NCI-H1092 (cell line): ENCODE data around the gene ABCC8.

Experiments
- DNase-seq: peaks from one replicate; lab custom pipeline; 2025; lab: John Stamatoyannopoulos, UW

ABCC8 gene

GRCh38 chr11:17386331-17387084, 90.1 kb downstream of the ABCC8 start:
- peak; percentile 45 for DNase-seq

GRCh38 chr11:17385926-17386325, 90.7 kb downstream of the ABCC8 start:
- DNase-seq = no peak

GRCh38 chr11:17385492-17385891, 91.2 kb downstream of the ABCC8 start:
- no peak for DNase-seq

- peak; percentile 87 for DNase-seq
Measured at GRCh38 chr11:17384002-17384511, 92.6 kb downstream of the ABCC8 start.

GRCh38 chr11:17383461-17383860, 93.2 kb downstream of the ABCC8 start:
- DNase-seq = no peak

GRCh38 chr11:17382046-17382728, 94.5 kb downstream of the ABCC8 start:
- no peak for DNase-seq

GRCh38 chr11:17381156-17381555, 95.5 kb downstream of the ABCC8 start:
- DNase-seq = no peak

- DNase-seq = no peak
Measured at GRCh38 chr11:17379383-17380180, 97.1 kb downstream of the ABCC8 start.

GRCh38 chr11:17378655-17379054, 98.0 kb downstream of the ABCC8 start:
- no peak for DNase-seq

GRCh38 chr11:17376493-17376892, 100.2 kb downstream of the ABCC8 start:
- no peak for DNase-seq

- no peak for DNase-seq
Measured at GRCh38 chr11:17375547-17375946, 101.1 kb downstream of the ABCC8 start.

GRCh38 chr11:17371614-17372013, 105.0 kb downstream of the ABCC8 start:
- DNase-seq = no peak

- no peak for DNase-seq
Measured at GRCh38 chr11:17369684-17370243, 106.9 kb downstream of the ABCC8 start.

- DNase-seq = no peak
Measured at GRCh38 chr11:17369094-17369493, 107.6 kb downstream of the ABCC8 start.

- no peak for DNase-seq
Measured at GRCh38 chr11:17368551-17368950, 108.1 kb downstream of the ABCC8 start.

- DNase-seq = no peak
Measured at GRCh38 chr11:17366495-17366894, 110.2 kb downstream of the ABCC8 start.

- peak; percentile 41 for DNase-seq
Measured at GRCh38 chr11:17354601-17354991, 122.0 kb downstream of the ABCC8 start.

- no peak for DNase-seq
Measured at GRCh38 chr11:17353821-17354600, 122.6 kb downstream of the ABCC8 start.

- peak; percentile 76 for DNase-seq
Measured at GRCh38 chr11:17352950-17353820, 123.5 kb downstream of the ABCC8 start.

- no peak for DNase-seq
Measured at GRCh38 chr11:17351510-17352176, 125.0 kb downstream of the ABCC8 start, which contains the start of gene NCR3LG1. NCR3LG1 (plus strand) TSS chr11:17351800; CDS start chr11:17351970, 170 bp downstream.
